Amniotic stem cell (primary cell): ENCODE data around the gene DTNB.

Experiments used
- DNase-seq: peaks from one replicate; lab custom pipeline; 2025; lab: John Stamatoyannopoulos, UW

The DTNB gene

GRCh38 chr2:25341011-25341727, 332.2 kb downstream of the DTNB start:
- no peak for DNase-seq

- no peak for DNase-seq
Measured at GRCh38 chr2:25340181-25340921, 333.0 kb downstream of the DTNB start.

GRCh38 chr2:25339791-25340180, 333.6 kb downstream of the DTNB start:
- no peak for DNase-seq

GRCh38 chr2:25339211-25339674, 334.1 kb downstream of the DTNB start:
- no peak for DNase-seq

- DNase-seq = no peak
Measured at GRCh38 chr2:25338401-25338800, 335.0 kb downstream of the DTNB start.

GRCh38 chr2:25337891-25338290, 335.5 kb downstream of the DTNB start:
- DNase-seq = no peak

- no peak for DNase-seq
Measured at GRCh38 chr2:25337276-25337675, 336.1 kb downstream of the DTNB start.

- no peak for DNase-seq
Measured at GRCh38 chr2:25336383-25336841, 337.0 kb downstream of the DTNB start.

- no peak for DNase-seq
Measured at GRCh38 chr2:25335971-25336370, 337.4 kb downstream of the DTNB start.

GRCh38 chr2:25335204-25335603, 338.2 kb downstream of the DTNB start:
- DNase-seq = no peak

- no peak for DNase-seq
Measured at GRCh38 chr2:25334482-25334881, 338.9 kb downstream of the DTNB start.

- DNase-seq = no peak
Measured at GRCh38 chr2:25333981-25334380, 339.4 kb downstream of the DTNB start.

GRCh38 chr2:25332571-25332970, 340.8 kb downstream of the DTNB start:
- DNase-seq = no peak

- DNase-seq = no peak
Measured at GRCh38 chr2:25331686-25332365, 341.6 kb downstream of the DTNB start.

GRCh38 chr2:25330937-25331336, 342.4 kb downstream of the DTNB start:
- DNase-seq = no peak

- DNase-seq = no peak
Measured at GRCh38 chr2:25330273-25330672, 343.1 kb downstream of the DTNB start.

GRCh38 chr2:25328152-25329085, 345.0 kb downstream of the DTNB start:
- DNase-seq = no peak
